Psoas muscle (tissue), 8 donors: ENCODE measurements around the gene SNAP47. TPM values are rescaled to one million over a fixed set of nuclear protein-coding genes. Genes with fewer than 3 reads are reported as not detected.

Experiments used
- ATAC-seq, 4 donors: fragments of 200-7000 bp; cut with Tn5 transposase; one replicate each; pipeline ENCODE4 v1.9.1; 2020; ENCODE audit warnings: moderate library complexity in 3 of 4, mild to moderate bottlenecking in 2 of 4
- DNase-seq, 2 donors: peaks; one replicate each; pipeline ENCODE4 v3.0.0-alpha.2; 2020
- H3K27ac ChIP-seq: fragments of 200-600 bp; one replicate; pipeline ENCODE4 v1.8.0; 2022
- H3K27me3 ChIP-seq, 3 donors: fragments of 200-600 bp in 1 of 3; one replicate each; pipeline versions ENCODE4 v1.6.1 to v1.8.0; 2013 to 2022; ENCODE audit warnings: low read length in 2 of 3, mild to moderate bottlenecking in 2 of 3, moderate library complexity in 1 of 3; ENCODE audit not compliant: insufficient read depth in 3 of 3
- H3K36me3 ChIP-seq, 2 donors: fragments of 200-600 bp in 1 of 2; one replicate each; pipeline versions ENCODE4 v1.6.1 to v1.8.0; 2013 to 2022; ENCODE audit warnings: low read depth in 1 of 2, mild to moderate bottlenecking in 1 of 2, moderate library complexity in 1 of 2; ENCODE audit not compliant: insufficient read depth in 1 of 2
- H3K4me1 ChIP-seq: fragments of 200-600 bp; one replicate; pipeline ENCODE4 v1.8.0; 2022
- H3K4me3 ChIP-seq: fragments of 200-600 bp; one replicate; pipeline ENCODE4 v1.8.0; 2022; ENCODE audit warnings: mild to moderate bottlenecking
- H3K9me3 ChIP-seq: fragments of 200-600 bp; one replicate; pipeline ENCODE4 v1.8.0; 2022
- WGBS, 3 donors: extraction: QIAGEN DNeasy Blood & Tissue Kit; methylation state at CpG; one replicate each; pipeline versions ENCODE4 v1.1.6 to v1.1.7; 2013; 5-methylcytosine and 5-hydroxymethylcytosine counted together
- intact Hi-C, 2 donors: fragments of 100-400 bp; cut with DNase I; formaldehyde crosslinking; loops; one replicate each; pipeline versions ENCODE4 v1.11.0 to v1.14.2; 2022
- polyA plus RNA-seq, 3 donors: library from polyadenylated mRNA; stranded (reverse); fragments of 200-250 nt; gene quantifications; one replicate each; pipeline ENCODE4 v1.2.3, GENCODE V29; 2013
- total RNA-seq, 4 donors: library from RNA; stranded (reverse); fragmentation: NEBNext Ultra II Directional in 2 of 4; extraction: Animal tissue kit (Norgen Biotek cat#: 25700) in 2 of 4; gene quantifications; one replicate each; pipeline versions ENCODE4 v1.2.1 to v1.2.4, GENCODE V29; 2021 to 2023
- TF ChIP-seq, protein P1 (sequence below): fragments of 200-600 bp; IDR thresholded peaks from one replicate; pipeline ENCODE4 v1.8.0; 2022; ENCODE audit warnings: antibody characterized with exemption
- donor health status: healthy with polysubstance abuse.
- donor health status: DM: no; HTN: no; CAD: no; lungs with moderate emphysema.
- donor health status: Bipolar disorder and iron deficiency.
- donor health status: healthy.
- donor health status: DM: yes; HTN: yes; CAD: no.
- donor health status: DM: no; HTN: no; CAD: no.
- donor health status: DM: no; HTN: no; CAD: no.
- donor health status: DM: yes; HTN: yes; CAD: no.

Gene SNAP47
- total and polyA plus RNA-seq, 7 donors: 17.9 to 40.5 (median 26.6) TPM

DNA sequence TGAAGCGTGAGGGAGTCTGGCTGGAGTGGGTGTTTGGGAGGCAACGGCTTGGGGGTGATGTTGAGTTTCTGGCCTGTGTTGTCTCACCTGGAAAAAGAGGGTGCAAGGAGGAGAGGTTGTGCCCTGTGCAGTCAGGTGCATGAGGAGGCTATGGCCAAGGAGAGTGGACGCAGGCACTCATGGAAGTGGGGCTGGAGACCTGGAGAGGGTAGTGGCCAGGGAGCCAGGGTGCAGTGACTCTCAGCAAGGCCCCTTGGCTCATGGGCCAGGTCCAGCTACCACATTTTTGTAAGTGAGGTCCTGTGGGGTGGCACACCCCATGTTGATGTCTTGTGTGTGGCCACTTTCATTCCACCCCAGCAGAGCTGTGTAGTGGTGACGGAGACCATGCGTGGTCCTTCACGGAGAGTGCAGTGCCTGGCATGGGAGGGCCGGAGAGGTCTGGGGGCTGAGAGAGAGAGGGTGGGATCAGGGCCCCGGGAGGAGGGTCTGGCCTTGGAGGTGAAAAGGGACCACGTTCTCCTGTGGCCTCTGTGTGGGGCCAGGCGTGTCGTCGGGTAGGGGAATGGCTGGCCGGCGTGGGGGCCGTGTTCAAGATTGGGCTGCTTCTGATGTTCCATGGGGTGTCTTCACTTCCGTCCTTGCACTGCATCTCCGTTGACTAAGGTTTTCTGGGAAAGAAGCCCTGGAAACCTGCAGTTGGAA, 6.1 kb downstream of the SNAP47 start:
- 84 to 94% (median 88%) methylated on average over 17 of the region's 17 CpGs for WGBS, 3 donors

DNA sequence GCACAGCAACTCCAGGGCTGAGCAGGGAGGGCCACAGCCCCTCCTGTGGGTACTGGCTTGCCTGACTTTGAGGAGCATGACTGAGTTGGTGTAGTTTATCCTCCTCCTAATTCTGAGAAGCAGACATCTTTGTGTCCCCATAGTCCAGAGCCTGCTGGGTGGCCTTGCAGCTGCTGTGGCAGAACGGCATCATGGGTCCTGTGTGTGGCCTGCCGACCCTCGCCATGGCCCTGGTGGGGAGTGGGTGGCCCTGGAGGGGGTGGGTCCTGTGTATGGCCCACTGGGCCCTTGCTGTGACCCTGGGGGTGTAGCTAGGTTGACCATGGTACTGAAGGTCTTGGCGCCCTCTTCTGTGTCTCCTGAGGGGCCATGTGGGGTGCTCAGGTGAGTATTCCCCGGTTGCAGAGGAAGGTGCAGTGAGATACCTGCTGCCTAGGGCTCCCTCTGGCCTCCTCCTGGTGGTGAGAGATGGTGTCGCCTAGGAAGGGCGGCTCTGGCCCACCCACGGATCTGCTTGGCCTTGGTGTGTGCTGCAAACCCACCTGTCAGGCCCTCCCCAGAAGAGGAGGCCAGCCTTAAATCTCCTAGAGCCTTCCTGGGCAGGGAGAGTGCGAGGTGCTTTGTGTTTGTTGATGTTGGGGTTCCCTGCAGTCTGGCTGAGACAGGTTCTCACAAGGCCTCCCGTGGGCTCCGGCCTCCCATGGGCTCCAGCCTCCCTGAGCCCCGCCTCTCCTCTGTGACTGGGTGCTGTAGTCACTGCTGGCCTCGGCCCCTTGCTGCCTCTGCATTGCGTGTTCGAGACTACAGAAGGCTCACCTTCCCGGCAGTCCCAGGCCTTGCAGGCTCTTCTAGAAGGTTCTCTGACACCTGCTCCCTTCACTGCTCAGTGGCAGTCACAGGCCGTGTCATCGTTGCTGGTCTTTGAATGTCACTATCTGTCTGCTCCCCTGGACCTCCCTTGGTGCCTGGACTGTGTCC, 7.8 kb downstream of the SNAP47 start:
- ATAC-seq: no peak
- 88 to 92% (median 89%) methylated on average over 18 of the region's 18 CpGs for WGBS, 3 donors

More for the DNA sequence above, 6.1 kb downstream of the SNAP47 start:
- DNase-seq (no peak), ATAC-seq (no peak)
- Histone ChIP-seq H3K36me3 (no peaks in the 10 kb centered on the region), H3K4me1 (peaks cover 16% of the 10 kb centered on the region), H3K4me3 (no peak overlapping the region), H3K27me3 (no peaks in the 10 kb centered on the region), H3K27ac (no peak overlapping the region), H3K9me3 (no peaks in the 10 kb centered on the region)
- intact Hi-C loops: no loop called here
- TF ChIP-seq, protein P1, sequence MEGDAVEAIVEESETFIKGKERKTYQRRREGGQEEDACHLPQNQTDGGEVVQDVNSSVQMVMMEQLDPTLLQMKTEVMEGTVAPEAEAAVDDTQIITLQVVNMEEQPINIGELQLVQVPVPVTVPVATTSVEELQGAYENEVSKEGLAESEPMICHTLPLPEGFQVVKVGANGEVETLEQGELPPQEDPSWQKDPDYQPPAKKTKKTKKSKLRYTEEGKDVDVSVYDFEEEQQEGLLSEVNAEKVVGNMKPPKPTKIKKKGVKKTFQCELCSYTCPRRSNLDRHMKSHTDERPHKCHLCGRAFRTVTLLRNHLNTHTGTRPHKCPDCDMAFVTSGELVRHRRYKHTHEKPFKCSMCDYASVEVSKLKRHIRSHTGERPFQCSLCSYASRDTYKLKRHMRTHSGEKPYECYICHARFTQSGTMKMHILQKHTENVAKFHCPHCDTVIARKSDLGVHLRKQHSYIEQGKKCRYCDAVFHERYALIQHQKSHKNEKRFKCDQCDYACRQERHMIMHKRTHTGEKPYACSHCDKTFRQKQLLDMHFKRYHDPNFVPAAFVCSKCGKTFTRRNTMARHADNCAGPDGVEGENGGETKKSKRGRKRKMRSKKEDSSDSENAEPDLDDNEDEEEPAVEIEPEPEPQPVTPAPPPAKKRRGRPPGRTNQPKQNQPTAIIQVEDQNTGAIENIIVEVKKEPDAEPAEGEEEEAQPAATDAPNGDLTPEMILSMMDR: no peak

GRCh38 chr1:227744668-227745067, 9.4 kb downstream of the SNAP47 start:
- Histone ChIP-seq H3K36me3 (peaks cover 0 to 12% of the 10 kb centered on the region in 2 donors), H3K9me3 (no peaks in the 10 kb centered on the region), H3K4me1 (peaks cover 11% of the 10 kb centered on the region), H3K27ac (no peak overlapping the region), H3K4me3 (no peak overlapping the region), H3K27me3 (no peaks in the 10 kb centered on the region)
- DNase-seq (no peak), ATAC-seq (no peak)
- intact Hi-C loops: no loop called here
- 73 to 82% (median 75%) methylated on average over 8 of the region's 8 CpGs for WGBS, 3 donors
- TF ChIP-seq, protein P1: no peak

More for the DNA sequence above, 7.8 kb downstream of the SNAP47 start:
- H3K4me1 ChIP-seq: peaks cover 7% of the 10 kb centered on the region
- H3K27ac ChIP-seq: no peak overlapping the region
- H3K27me3 ChIP-seq: no peaks in the 10 kb centered on the region
- no peak for DNase-seq
- H3K4me3 ChIP-seq: no peak overlapping the region
- no peaks in the 10 kb centered on the region for H3K9me3 ChIP-seq
- TF ChIP-seq, protein P1: no peak
- intact Hi-C loops: no loop called here
- peaks cover 0 to 3% of the 10 kb centered on the region in 2 donors for H3K36me3 ChIP-seq

DNA sequence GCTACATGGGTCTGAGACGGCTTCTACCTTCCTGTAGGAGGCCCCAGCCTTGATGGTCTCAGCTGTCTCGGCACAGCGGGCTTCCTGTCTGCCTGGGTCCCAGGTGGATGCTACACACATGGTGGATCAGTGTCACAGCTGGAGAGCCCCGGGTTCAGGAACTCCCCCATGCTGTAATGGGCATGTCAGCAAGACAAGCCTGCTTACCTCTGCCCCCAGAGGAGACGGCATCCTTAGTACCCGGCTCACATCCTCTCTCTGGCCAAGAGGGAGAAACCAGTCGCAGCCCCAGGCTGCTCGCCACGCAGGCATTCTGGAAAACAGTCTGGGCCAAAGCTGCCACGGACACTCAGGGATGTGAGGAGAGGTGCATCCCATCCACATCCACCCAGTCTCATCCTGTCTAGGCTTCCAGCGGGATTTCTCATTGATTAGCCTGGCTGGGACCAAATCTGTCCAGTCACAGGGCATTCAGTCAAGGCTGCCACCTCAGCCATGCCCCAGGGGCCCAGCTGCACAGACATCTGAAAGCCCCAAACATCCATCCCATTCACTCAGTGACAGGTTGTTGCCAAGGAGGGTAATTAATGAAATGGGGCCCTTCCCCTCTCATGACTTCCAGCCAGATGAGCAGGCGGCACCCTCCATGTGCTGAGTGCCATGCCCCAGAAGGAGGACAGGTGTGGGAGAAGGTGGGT, 10.5 kb downstream of the SNAP47 start:
- H3K27ac ChIP-seq: no peak overlapping the region
- 86 to 90% (median 87%) methylated on average over 12 of the region's 12 CpGs for WGBS, 3 donors

More for the DNA sequence above, 10.5 kb downstream of the SNAP47 start:
- Histone ChIP-seq H3K4me3 (no peak overlapping the region), H3K36me3 (peaks cover 0 to 18% of the 10 kb centered on the region in 2 donors), H3K9me3 (no peaks in the 10 kb centered on the region), H3K4me1 (peaks cover 20% of the 10 kb centered on the region), H3K27me3 (no peaks in the 10 kb centered on the region)
- intact Hi-C loops: no loop called here
- DNase-seq: no peak
- TF ChIP-seq, protein P1: no peak
- no peak for ATAC-seq
